HepG2 (cell line): Measurements from ENCODE around the gene SLC6A12. TPM values are rescaled to one million over a fixed set of nuclear protein-coding genes. Genes with fewer than 3 reads are reported as not detected.
A peak's percentile ranks its signal among the peaks of the same experiment; 100 is the strongest.

Experiments used
- CHCHD3 ChIP-seq: sonication (generic); formaldehyde crosslinking; IDR thresholded peaks from 2 replicates; pipeline ENCODE4 v1.8.0; 2022; ENCODE audit warnings: mild to moderate bottlenecking, missing genetic modification reagents, moderate library complexity
- KMT2A ChIP-seq: sonication (generic); formaldehyde crosslinking; IDR thresholded peaks from 2 replicates; pipeline ENCODE4 v1.4.0; 2020; ENCODE audit warnings: missing genetic modification reagents
- MYC ChIP-seq: sonication (generic); formaldehyde crosslinking; IDR thresholded peaks from 2 replicates; pipeline ENCODE4 v1.9.0; 2021; ENCODE audit warnings: missing genetic modification reagents, borderline replicate concordance
- RBM22 ChIP-seq: fragments of 200-400 bp; formaldehyde crosslinking; optimal IDR thresholded peaks from 2 replicates; pipeline ENCODE3; 2017; ENCODE audit warnings: mild to moderate bottlenecking, low read length, moderate library complexity
- RFX3 ChIP-seq: IDR thresholded peaks from 2 replicates; pipeline ENCODE4 v1.6.1; 2016; ENCODE audit warnings: missing biosample characterization, missing genetic modification reagents
- SMAD1 ChIP-seq: sonication (generic); formaldehyde crosslinking; IDR thresholded peaks from 2 replicates; pipeline ENCODE4 v1.4.0; 2020; ENCODE audit warnings: missing genetic modification reagents, low read depth, mild to moderate bottlenecking, borderline replicate concordance
- ZBTB7A ChIP-seq: sonication (generic); formaldehyde crosslinking; IDR thresholded peaks from 2 replicates; pipeline ENCODE4 v1.8.0; 2022; ENCODE audit warnings: mild to moderate bottlenecking, missing genetic modification reagents
- ZNF446 ChIP-seq: sonication (generic); formaldehyde crosslinking; IDR thresholded peaks from 2 replicates; pipeline ENCODE4 v1.5.0; 2020; ENCODE audit warnings: mild to moderate bottlenecking, missing genetic modification reagents
- ZNF550 ChIP-seq: sonication (generic); formaldehyde crosslinking; IDR thresholded peaks from 2 replicates; pipeline ENCODE4 v1.4.0; 2020; ENCODE audit warnings: mild to moderate bottlenecking, missing genetic modification reagents, borderline replicate concordance
- ZNF768 ChIP-seq: sonication (generic); formaldehyde crosslinking; IDR thresholded peaks from 2 replicates; pipeline ENCODE4 v1.4.0; 2020; ENCODE audit warnings: missing genetic modification reagents
- polyA plus RNA-seq, 8 experiments: library from polyadenylated mRNA; depleted of rRNA in 3 of 8; stranded (reverse) in 7 of 8; unstranded in 1 of 8; fragments of >200 nt; fragmentation: Illumina TruSeq in 4 of 8; extraction: Trizol in 4 of 8; gene quantifications; 2 replicates each; pipeline versions ENCODE4 v1.2.1 to v1.2.3, GENCODE V29; 2011 to 2016; ENCODE audit warnings: low read depth in 4 of 8, missing spikeins in 1 of 8, mixed read lengths in 1 of 8; ENCODE audit not compliant: insufficient read depth in 1 of 8
- total RNA-seq, 5 experiments: library from RNA; depleted of rRNA; stranded (reverse); fragments of >200 nt; fragmentation: Illumina TruSeq; extraction: Trizol; gene quantifications; 2 replicates each; pipeline ENCODE4 v1.2.3, GENCODE V29; 2016; ENCODE audit warnings: low read depth in 1 of 5
- TF ChIP-seq, protein P1 (sequence below): sonication (generic); formaldehyde crosslinking; IDR thresholded peaks from 2 replicates; pipeline ENCODE4 v1.5.1; 2020; ENCODE audit warnings: missing genetic modification reagents, mild to moderate bottlenecking, borderline replicate concordance
- TF ChIP-seq, protein P2 (sequence below): IDR thresholded peaks from 2 replicates; pipeline ENCODE4 v1.6.1; 2016; ENCODE audit warnings: low read depth, borderline replicate concordance
- TF ChIP-seq, protein P3 (sequence below): IDR thresholded peaks from 2 replicates; pipeline ENCODE4 v1.4.0; 2020; ENCODE audit warnings: mild to moderate bottlenecking, missing genetic modification reagents
- TF ChIP-seq, protein P4 (sequence below): sonication (generic); formaldehyde crosslinking; IDR thresholded peaks from one replicate; pipeline ENCODE4 v1.5.1; 2020; ENCODE audit warnings: mild to moderate bottlenecking, missing genetic modification reagents; ENCODE audit errors: not compliant biosample characterization

SLC6A12 gene
- total and polyA plus RNA-seq, 2 of the 13 experiments (the other 11 are each of a cell fraction or from before 2014, with no cell fraction given) = 3.7 to 18.8 TPM

DNA sequence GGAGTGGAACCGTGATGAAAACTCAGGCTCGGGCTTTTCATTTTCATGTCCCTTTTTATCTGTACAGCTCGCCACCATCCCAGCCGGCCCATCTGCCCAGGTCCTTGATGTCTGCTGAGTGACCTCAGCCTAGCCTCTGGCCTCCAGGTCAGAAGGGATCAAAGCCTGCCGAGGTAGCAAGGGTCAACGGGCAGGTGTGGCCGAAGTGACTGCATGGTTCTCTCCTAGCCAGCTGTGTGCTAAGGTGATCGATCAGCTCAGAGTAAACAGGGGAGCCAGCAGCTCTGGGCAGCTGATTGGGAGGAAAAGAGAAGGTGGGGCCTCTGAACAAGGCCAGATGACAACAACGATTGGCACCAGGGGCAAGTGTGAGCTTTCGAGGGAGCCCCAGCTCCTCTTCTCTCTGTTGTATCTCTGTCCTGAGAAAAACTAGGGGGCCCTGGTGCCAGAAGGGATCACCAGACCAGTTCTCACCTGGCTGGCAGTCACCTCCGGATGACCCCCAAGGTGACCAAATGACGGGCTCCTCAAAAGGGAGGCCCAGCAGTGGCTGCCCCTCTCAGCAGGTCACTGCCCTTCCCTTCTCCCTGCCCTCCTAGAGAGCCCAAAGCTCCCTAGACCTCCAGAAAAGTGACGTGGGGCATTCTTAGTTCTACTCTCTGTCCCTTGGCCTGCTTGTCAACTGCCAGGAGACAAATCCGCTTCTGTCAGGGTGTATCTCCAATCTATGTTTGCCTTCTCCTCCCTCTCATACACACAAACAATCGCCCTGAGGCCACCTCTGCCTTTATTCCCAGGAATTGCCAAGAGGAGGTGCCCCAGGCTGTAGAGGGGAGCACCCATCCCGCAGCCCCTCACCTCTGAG is 3.4 kb downstream of the SLC6A12 start (continued):
- TF ChIP-seq ZBTB7A (peak; percentile 79; the same call in 1 of the 2 replicates), RFX3 (CRISPR knock-in tag) (no peak), KMT2A (CRISPR knock-in tag) (peak; percentile 76), MYC (peak; percentile 96), ZNF446 (CRISPR knock-in tag) (no peak), RBM22 (no peak), ZNF768 (CRISPR knock-in tag) (peak; percentile 23; the same call in 1 of the 2 replicates), CHCHD3 (no peak), ZNF550 (CRISPR knock-in tag) (no peak), SMAD1 (peak; percentile 81; the same call in 1 of the 2 replicates)
- TF ChIP-seq, protein P1, sequence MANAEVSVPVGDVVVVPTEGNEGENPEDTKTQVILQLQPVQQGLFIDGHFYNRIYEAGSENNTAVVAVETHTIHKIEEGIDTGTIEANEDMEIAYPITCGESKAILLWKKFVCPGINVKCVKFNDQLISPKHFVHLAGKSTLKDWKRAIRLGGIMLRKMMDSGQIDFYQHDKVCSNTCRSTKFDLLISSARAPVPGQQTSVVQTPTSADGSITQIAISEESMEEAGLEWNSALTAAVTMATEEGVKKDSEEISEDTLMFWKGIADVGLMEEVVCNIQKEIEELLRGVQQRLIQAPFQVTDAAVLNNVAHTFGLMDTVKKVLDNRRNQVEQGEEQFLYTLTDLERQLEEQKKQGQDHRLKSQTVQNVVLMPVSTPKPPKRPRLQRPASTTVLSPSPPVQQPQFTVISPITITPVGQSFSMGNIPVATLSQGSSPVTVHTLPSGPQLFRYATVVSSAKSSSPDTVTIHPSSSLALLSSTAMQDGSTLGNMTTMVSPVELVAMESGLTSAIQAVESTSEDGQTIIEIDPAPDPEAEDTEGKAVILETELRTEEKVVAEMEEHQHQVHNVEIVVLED (CRISPR knock-in tag) = peak; percentile 36; the same call in 1 of the 2 replicates
- TF ChIP-seq, protein P2, sequence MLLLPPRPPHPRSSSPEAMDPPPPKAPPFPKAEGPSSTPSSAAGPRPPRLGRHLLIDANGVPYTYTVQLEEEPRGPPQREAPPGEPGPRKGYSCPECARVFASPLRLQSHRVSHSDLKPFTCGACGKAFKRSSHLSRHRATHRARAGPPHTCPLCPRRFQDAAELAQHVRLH (CRISPR knock-in tag) = peak; percentile 76; the same call in 1 of the 2 replicates
- TF ChIP-seq, protein P3, sequence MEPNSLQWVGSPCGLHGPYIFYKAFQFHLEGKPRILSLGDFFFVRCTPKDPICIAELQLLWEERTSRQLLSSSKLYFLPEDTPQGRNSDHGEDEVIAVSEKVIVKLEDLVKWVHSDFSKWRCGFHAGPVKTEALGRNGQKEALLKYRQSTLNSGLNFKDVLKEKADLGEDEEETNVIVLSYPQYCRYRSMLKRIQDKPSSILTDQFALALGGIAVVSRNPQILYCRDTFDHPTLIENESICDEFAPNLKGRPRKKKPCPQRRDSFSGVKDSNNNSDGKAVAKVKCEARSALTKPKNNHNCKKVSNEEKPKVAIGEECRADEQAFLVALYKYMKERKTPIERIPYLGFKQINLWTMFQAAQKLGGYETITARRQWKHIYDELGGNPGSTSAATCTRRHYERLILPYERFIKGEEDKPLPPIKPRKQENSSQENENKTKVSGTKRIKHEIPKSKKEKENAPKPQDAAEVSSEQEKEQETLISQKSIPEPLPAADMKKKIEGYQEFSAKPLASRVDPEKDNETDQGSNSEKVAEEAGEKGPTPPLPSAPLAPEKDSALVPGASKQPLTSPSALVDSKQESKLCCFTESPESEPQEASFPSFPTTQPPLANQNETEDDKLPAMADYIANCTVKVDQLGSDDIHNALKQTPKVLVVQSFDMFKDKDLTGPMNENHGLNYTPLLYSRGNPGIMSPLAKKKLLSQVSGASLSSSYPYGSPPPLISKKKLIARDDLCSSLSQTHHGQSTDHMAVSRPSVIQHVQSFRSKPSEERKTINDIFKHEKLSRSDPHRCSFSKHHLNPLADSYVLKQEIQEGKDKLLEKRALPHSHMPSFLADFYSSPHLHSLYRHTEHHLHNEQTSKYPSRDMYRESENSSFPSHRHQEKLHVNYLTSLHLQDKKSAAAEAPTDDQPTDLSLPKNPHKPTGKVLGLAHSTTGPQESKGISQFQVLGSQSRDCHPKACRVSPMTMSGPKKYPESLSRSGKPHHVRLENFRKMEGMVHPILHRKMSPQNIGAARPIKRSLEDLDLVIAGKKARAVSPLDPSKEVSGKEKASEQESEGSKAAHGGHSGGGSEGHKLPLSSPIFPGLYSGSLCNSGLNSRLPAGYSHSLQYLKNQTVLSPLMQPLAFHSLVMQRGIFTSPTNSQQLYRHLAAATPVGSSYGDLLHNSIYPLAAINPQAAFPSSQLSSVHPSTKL (CRISPR knock-in tag) = peak; percentile 99
- TF ChIP-seq, protein P4, sequence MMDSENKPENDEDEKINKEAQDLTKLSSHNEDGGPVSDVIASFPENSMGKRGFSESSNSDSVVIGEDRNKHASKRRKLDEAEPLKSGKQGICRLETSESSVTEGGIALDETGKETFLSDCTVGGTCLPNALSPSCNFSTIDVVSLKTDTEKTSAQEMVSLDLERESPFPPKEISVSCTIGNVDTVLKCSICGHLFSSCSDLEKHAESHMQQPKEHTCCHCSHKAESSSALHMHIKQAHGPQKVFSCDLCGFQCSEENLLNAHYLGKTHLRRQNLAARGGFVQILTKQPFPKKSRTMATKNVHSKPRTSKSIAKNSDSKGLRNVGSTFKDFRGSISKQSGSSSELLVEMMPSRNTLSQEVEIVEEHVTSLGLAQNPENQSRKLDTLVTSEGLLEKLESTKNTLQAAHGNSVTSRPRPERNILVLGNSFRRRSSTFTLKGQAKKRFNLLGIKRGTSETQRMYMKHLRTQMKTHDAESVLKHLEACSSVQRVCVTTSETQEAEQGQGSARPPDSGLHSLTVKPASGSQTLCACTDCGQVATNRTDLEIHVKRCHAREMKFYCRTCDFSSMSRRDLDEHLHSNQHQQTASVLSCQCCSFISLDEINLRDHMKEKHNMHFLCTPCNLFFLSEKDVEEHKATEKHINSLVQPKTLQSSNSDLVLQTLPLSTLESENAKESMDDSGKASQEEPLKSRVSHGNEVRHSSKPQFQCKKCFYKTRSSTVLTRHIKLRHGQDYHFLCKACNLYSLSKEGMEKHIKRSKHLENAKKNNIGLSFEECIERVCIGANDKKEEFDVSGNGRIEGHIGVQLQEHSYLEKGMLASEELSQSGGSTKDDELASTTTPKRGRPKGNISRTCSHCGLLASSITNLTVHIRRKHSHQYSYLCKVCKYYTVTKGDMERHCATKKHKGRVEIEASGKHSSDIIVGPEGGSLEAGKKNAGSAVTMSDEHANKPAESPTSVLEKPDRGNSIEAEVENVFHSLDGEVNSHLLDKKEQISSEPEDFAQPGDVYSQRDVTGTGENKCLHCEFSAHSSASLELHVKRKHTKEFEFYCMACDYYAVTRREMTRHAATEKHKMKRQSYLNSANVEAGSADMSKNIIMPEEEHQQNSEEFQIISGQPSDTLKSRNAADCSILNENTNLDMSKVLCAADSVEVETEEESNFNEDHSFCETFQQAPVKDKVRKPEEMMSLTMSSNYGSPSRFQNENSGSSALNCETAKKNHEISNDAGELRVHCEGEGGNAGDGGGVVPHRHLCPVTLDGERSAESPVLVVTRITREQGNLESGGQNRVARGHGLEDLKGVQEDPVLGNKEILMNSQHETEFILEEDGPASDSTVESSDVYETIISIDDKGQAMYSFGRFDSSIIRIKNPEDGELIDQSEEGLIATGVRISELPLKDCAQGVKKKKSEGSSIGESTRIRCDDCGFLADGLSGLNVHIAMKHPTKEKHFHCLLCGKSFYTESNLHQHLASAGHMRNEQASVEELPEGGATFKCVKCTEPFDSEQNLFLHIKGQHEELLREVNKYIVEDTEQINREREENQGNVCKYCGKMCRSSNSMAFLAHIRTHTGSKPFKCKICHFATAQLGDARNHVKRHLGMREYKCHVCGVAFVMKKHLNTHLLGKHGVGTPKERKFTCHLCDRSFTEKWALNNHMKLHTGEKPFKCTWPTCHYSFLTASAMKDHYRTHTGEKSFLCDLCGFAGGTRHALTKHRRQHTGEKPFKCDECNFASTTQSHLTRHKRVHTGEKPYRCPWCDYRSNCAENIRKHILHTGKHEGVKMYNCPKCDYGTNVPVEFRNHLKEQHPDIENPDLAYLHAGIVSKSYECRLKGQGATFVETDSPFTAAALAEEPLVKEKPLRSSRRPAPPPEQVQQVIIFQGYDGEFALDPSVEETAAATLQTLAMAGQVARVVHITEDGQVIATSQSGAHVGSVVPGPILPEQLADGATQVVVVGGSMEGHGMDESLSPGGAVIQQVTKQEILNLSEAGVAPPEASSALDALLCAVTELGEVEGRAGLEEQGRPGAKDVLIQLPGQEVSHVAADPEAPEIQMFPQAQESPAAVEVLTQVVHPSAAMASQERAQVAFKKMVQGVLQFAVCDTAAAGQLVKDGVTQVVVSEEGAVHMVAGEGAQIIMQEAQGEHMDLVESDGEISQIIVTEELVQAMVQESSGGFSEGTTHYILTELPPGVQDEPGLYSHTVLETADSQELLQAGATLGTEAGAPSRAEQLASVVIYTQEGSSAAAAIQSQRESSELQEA (CRISPR knock-in tag) = no peak
